MCF 10A (cell line): Measurements from ENCODE around the gene MALSU1. TPM values are rescaled to one million over a fixed set of nuclear protein-coding genes. Genes with fewer than 3 reads are reported as not detected.

ENCODE experiments used
- BruUV-seq: library from RNA; stranded (reverse); fragments of 400-500 nt; replicated peaks from 2 replicates; lab custom pipeline; 2021; lab: Mats Ljungman, UMichigan
- CTCF ChIA-PET: fragments of 300-600 bp; sonication (Branson Sonifier 250); formaldehyde crosslinking; extraction: SDS; loops from one replicate; lab custom pipeline; 2021; ENCODE audit warnings: antibody characterized with exemption, inconsistent platforms; lab: Yijun Ruan, JAX
- POLR2A ChIA-PET: fragments of 300-600, 350-650 bp; sonication (Branson Sonifier 250); formaldehyde crosslinking; extraction: SDS; loops from one replicate; lab custom pipeline; 2020; ENCODE audit warnings: antibody characterized with exemption, inconsistent platforms; lab: Yijun Ruan, JAX
- DNase-seq: peaks from one replicate; pipeline ENCODE4 v3.0.0-alpha.2; 2018; ENCODE audit not compliant: unreplicated experiment
- H3K27ac Mint-ChIP-seq: one replicate; pipeline ENCODE4 v1.8.0; 2022; ENCODE audit warnings: mild to moderate bottlenecking, low read depth, mixed read lengths; ENCODE audit not compliant: unreplicated experiment
- H3K27me3 Mint-ChIP-seq: one replicate; pipeline ENCODE4 v1.8.0; 2022; ENCODE audit warnings: mixed read lengths; ENCODE audit not compliant: insufficient read depth, unreplicated experiment
- H3K36me3 Mint-ChIP-seq: one replicate; pipeline ENCODE4 v1.8.0; 2022; ENCODE audit warnings: mild to moderate bottlenecking, moderate library complexity, mixed read lengths; ENCODE audit not compliant: insufficient read depth, unreplicated experiment
- H3K4me1 Mint-ChIP-seq: one replicate; pipeline ENCODE4 v1.8.0; 2022; ENCODE audit warnings: mixed read lengths; ENCODE audit not compliant: insufficient read depth, unreplicated experiment
- H3K4me3 Mint-ChIP-seq: one replicate; pipeline ENCODE4 v1.8.0; 2022; ENCODE audit warnings: mild to moderate bottlenecking, moderate library complexity, mixed read lengths; ENCODE audit not compliant: unreplicated experiment
- H3K9me3 Mint-ChIP-seq: one replicate; pipeline ENCODE4 v1.8.0; 2022; ENCODE audit warnings: mixed read lengths; ENCODE audit not compliant: unreplicated experiment
- CTCF ChIP-seq: fragments of 200-600 bp; IDR thresholded peaks from one replicate; pipeline ENCODE4 v1.8.0; 2022; ENCODE audit warnings: antibody characterized with exemption, mild to moderate bottlenecking; ENCODE audit not compliant: unreplicated experiment
- intact Hi-C: fragments of 100-400 bp; cut with micrococcal nuclease; formaldehyde crosslinking; loops from 2 replicates; pipeline ENCODE4 v1.14.1; 2022
- total RNA-seq: library from RNA; stranded (reverse); gene quantifications from 2 replicates; pipeline ENCODE4 v1.2.3, GENCODE V29; 2022

MALSU1 gene
- total RNA-seq, 1 experiment from 2014 or later, result 64.8 TPM

DNA sequence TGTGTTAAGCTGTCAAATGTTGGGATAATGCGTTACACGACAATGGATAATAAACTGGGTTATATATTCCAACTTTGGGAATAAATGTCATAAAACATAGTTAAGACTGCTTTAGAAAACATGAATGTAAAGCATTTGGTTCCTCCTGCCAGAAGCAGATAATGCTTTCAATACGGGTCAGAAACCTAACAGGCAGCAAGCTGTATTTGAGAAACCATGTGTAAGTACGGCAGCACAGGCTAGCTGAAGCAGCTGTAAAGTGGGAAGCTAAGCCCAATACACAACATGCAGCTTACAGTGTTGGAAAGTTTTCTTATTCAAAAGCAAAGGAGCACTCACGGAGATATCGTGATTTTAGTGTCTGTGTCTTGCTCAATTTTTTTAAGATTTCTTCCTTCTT is 46.5 kb downstream of the MALSU1 start:
- ChIA-PET CTCF (interaction anchor here (0.6 to 3.2 kb wide), 6 partner anchors 9 to 1118 kb away, joined by 3 to 21 read pairs (median 4); no protein-coding TSS in a partner anchor), POLR2A (interaction anchor here (0.7 to 8.0 kb wide), 4 partner anchors 10 to 88 kb away, joined by 3 to 88 read pairs (median 5); no protein-coding TSS in a partner anchor)
- Mint-ChIP-seq H3K9me3 (no peaks in the 10 kb centered on the region), H3K27ac (no peak overlapping the region), H3K4me3 (no peak overlapping the region), H3K4me1 (peaks cover 28% of the 10 kb centered on the region), H3K36me3 (peaks cover 19% of the 10 kb centered on the region), H3K27me3 (no peaks in the 10 kb centered on the region)
- intact Hi-C loops, result no loop called here
- BruUV-seq, result no TSS peak
- no peak for DNase-seq
- no peak for TF ChIP-seq CTCF

DNA sequence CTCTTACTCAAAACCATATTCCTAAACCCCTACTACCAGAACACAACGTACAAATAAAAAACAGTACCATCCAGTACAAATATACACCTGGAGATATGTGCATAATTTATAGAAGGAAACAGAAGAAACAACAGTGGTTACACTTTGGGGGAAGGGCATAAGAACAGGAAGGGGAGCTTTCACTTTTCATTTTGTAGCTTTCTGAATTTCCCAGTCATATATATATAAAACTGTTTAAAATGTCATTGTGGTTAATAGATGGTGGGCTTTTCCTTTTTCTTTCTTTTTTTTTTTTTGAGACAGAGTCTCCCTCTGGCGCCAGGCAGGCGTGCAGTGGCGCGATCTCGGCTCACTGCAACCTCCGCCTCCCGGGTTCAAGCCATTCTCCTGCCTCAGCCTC is 47.2 kb downstream of the MALSU1 start:
- ChIA-PET POLR2A (interaction anchor here (0.7 to 8.0 kb wide), 5 partner anchors 11 to 184 kb away, joined by 3 to 88 read pairs (median 5); no protein-coding TSS in a partner anchor), CTCF (interaction anchor here (0.6 to 3.2 kb wide), 3 partner anchors 10 to 1117 kb away, joined by 3 to 21 read pairs (median 5); no protein-coding TSS in a partner anchor)
- Mint-ChIP-seq H3K27ac (no peak overlapping the region), H3K9me3 (no peaks in the 10 kb centered on the region), H3K27me3 (no peaks in the 10 kb centered on the region), H3K36me3 (peaks cover 19% of the 10 kb centered on the region), H3K4me3 (no peak overlapping the region), H3K4me1 (peaks cover 28% of the 10 kb centered on the region)
- no peak for TF ChIP-seq CTCF
- no TSS peak for BruUV-seq
- DNase-seq, result no peak
- intact Hi-C loops, result no loop called here

DNA sequence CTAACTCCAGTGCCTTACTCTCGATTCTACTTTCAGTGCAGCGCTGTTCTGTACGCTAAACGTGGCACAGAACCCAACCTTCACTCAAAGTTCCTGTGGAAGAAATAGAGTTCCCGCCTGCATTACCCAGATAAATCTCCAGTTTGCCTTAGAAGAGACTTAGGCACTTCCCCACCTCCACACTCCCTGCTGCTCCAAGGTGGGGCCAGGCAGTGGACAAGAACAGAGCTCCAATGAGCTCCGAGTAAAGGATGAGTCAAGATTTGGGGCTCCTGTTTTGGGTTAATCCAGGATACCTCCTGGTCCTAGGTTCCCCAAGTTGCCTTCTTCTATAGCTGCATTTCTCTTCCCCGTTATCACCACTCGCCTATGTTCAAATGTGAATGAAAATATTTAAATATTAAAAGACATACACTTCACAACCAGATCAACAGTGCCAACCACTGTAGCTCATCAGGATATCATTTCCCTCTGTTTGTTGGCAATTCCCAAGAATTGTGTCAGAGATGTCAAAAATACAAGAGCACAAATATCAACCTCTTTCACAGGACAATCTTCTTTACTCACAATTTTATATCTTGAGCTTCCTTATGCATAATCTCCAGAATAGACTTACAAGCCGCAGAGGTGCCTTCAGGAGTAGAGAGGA is 48.0 kb downstream of the MALSU1 start:
- Mint-ChIP-seq H3K9me3 (no peaks in the 10 kb centered on the region), H3K36me3 (peaks cover 17% of the 10 kb centered on the region), H3K27me3 (no peaks in the 10 kb centered on the region), H3K4me3 (peak overlapping the region; percentile 68), H3K4me1 (peaks cover 28% of the 10 kb centered on the region), H3K27ac (peak overlapping the region; percentile 90)
- ChIA-PET POLR2A (interaction anchor here (0.5 to 8.0 kb wide), 18 partner anchors 11 to 494 kb away, joined by 3 to 88 read pairs (median 4); partner anchors contain the start of gene MALSU1), CTCF (interaction anchor here (0.9 to 3.2 kb wide), 6 partner anchors 11 to 200 kb away, joined by 3 to 21 read pairs (median 4); no protein-coding TSS in a partner anchor)
- TF ChIP-seq CTCF, result no peak
- BruUV-seq, result TSS peak; percentile 68
- no peak for DNase-seq
- intact Hi-C loops, result no loop called here

DNA sequence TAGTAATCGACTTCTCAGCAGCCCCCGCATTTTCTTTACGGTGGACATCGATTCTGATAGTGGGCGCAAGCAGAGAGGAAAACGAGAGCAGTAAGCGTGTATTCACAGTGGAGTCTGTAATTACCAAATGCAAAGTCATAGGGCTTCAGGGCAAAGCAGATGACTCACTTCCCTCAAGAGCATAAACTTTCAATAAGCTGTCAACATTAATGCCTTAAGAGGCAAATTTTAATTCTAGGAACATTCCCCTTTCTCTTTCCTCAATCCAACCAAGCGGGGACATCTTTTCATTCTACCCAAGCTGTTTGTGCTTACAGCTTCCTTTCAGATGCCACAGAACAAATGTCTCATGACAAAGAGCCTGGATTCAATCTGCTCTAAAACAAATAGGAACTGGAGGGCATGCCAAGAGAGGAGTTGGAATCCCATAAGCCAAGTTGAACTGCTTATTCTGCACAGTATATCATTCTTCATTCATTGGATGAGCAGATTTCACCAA is 48.6 kb downstream of the MALSU1 start:
- CTCF ChIA-PET, result interaction anchor here (0.7 to 3.2 kb wide), 7 partner anchors 10 to 199 kb away, joined by 3 to 21 read pairs (median 3); no protein-coding TSS in a partner anchor
- Mint-ChIP-seq H3K27ac (peak overlapping the region; percentile 90), H3K4me1 (peaks cover 28% of the 10 kb centered on the region)

More for the DNA sequence above, 48.6 kb downstream of the MALSU1 start:
- DNase-seq, result peak; percentile 83
- intact Hi-C loops, result no loop called here
- Mint-ChIP-seq H3K4me3 (peak overlapping the region; percentile 68), H3K36me3 (peaks cover 12% of the 10 kb centered on the region), H3K27me3 (no peaks in the 10 kb centered on the region), H3K9me3 (no peaks in the 10 kb centered on the region)
- TF ChIP-seq CTCF, result no peak
- POLR2A ChIA-PET, result interaction anchor here (0.6 to 8.0 kb wide), 17 partner anchors 11 to 240 kb away, joined by 3 to 88 read pairs (median 4); partner anchors contain the start of genes MALSU1 and NUP42
- no TSS peak for BruUV-seq
